SJCRH30 (cell line): Measurements from ENCODE around the gene PDCD1LG2. TPM values are rescaled to one million over a fixed set of nuclear protein-coding genes. Genes with fewer than 3 reads are reported as not detected.

Experiments
- DNase-seq, 2 experiments: peaks; one replicate each; pipeline ENCODE4 v3.0.0-alpha.2; 2015 to 2020
- H3K27ac ChIP-seq: fragments of 250-450 bp; sonication (Bioruptor Pico); 2 replicates; pipeline ENCODE4 v1.5.1; 2020; ENCODE audit warnings: mild to moderate bottlenecking, moderate library complexity
- H3K27me3 ChIP-seq: fragments of 250-450 bp; sonication (Bioruptor Pico); 2 replicates; pipeline ENCODE4 v1.5.1; 2020; ENCODE audit warnings: mild to moderate bottlenecking, moderate library complexity
- H3K36me3 ChIP-seq: fragments of 250-450 bp; sonication (Bioruptor Pico); 2 replicates; pipeline ENCODE4 v1.5.1; 2020; ENCODE audit warnings: mild to moderate bottlenecking, moderate library complexity
- H3K4me1 ChIP-seq: fragments of 250-450 bp; sonication (Bioruptor Pico); 2 replicates; pipeline ENCODE4 v1.5.1; 2020; ENCODE audit warnings: mild to moderate bottlenecking, moderate library complexity
- H3K4me3 ChIP-seq: fragments of 250-450 bp; sonication (Bioruptor Pico); 2 replicates; pipeline ENCODE4 v1.5.1; 2020; ENCODE audit warnings: mild to moderate bottlenecking, moderate library complexity
- H3K9me3 ChIP-seq: fragments of 250-450 bp; sonication (Bioruptor Pico); replicated peaks from 2 replicates; pipeline ENCODE4 v1.5.1; 2020; ENCODE audit warnings: mild to moderate bottlenecking, moderate library complexity
- total RNA-seq: library from RNA; depleted of rRNA; stranded (reverse); fragments of >200 nt; shearing (Covaris generic); gene quantifications from 2 replicates; pipeline ENCODE4 v1.2.3, GENCODE V29; 2014; rRNA removed

The PDCD1LG2 gene
- total RNA-seq, 1 experiment from 2014 or later, result 0.59 TPM

DNA sequence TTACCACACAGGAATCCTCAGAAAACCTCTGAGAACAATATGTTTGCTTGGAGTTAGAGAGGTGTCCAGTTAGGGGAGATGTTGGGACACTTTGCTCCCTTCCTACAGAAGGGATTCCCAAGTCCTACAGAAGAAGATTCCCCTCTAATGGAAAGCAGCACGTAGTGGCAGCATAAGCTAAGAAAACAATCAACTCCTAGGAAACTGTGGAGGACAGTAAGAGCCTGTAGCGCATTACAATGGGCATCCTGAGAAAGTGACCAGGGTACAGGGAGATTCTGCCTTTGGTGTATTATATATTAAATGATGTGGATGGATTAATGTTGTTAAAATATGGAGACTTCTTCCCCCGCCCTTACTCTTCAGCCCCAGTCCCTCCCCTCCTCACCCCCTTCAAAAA is 104.7 kb downstream of the PDCD1LG2 start:
- no peaks in the 10 kb centered on the region for H3K9me3 ChIP-seq
- H3K4me1 ChIP-seq, result no peaks in the 10 kb centered on the region
- no peak overlapping the region for H3K4me3 ChIP-seq
- H3K27me3 ChIP-seq, result no peaks in the 10 kb centered on the region
- DNase-seq, result no peak
- H3K27ac ChIP-seq, result no peak overlapping the region
- no peaks in the 10 kb centered on the region; the same call in 1 of the 2 replicates for H3K36me3 ChIP-seq

DNA sequence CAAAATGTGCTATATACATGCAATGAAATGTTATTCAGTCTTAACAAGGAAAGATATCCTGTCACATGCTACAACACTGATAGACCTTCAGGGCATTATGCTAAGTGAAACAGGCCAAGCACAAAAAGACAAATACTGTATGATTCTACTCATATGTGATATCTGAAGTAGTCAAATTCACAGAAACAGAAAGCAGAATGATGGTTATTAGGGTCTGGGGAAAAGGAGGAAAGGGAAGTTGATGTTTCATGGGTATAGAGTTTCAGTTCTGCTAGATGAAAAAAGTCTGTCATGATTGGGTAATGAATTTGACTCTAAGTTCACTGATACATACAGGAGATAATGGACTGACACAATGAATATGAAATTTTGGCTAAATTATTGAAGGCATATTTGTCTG is 107.4 kb downstream of the PDCD1LG2 start:
- Histone ChIP-seq H3K27me3 (no peaks in the 10 kb centered on the region), H3K36me3 (no peaks in the 10 kb centered on the region; the same call in 1 of the 2 replicates), H3K4me3 (no peak overlapping the region), H3K4me1 (no peaks in the 10 kb centered on the region), H3K27ac (no peak overlapping the region), H3K9me3 (no peaks in the 10 kb centered on the region; the same call in 1 of the 2 replicates)
- DNase-seq, result no peak

DNA sequence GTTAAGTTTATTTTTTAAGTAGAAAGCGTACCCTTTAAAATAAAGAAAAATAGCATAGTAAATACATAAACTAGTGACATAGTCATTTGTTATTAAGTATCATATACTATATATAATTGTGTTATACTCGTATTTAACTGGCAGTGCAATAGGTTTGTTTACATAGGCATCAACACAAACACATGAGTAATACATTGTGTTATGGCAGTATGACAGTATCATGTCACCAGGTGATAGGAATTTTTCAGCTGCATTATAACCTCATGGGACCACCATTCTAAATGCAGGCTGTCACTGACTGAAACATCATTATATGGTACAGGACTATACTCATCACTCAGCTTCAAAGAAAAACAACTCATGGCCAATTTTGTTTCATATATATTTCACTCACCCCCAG is 110.2 kb downstream of the PDCD1LG2 start:
- Histone ChIP-seq H3K4me3 (no peak overlapping the region), H3K27me3 (no peaks in the 10 kb centered on the region), H3K36me3 (no peaks in the 10 kb centered on the region; the same call in 1 of the 2 replicates), H3K4me1 (no peaks in the 10 kb centered on the region), H3K9me3 (no peaks in the 10 kb centered on the region; the same call in 1 of the 2 replicates), H3K27ac (no peak overlapping the region)
- DNase-seq, result no peak

Other genes with a start within 250 kb of the PDCD1LG2 start
- not detected in 2 replicates for gene RLN2, start 205.8 kb upstream of the PDCD1LG2 start, total RNA-seq
- not detected in 2 replicates for gene RLN1, start 170.7 kb upstream of the PDCD1LG2 start, total RNA-seq
- 7.9 and 9.8 TPM in 2 replicates for gene PLGRKT, start 72.6 kb upstream of the PDCD1LG2 start, total RNA-seq
- gene CD274, start 60.0 kb upstream of the PDCD1LG2 start, total RNA-seq, result 0.49 and 1.8 TPM in 2 replicates
- gene RIC1, start 118.6 kb downstream of the PDCD1LG2 start, total RNA-seq, result 26.6 and 30.9 TPM in 2 replicates